ENCODE measurements around the gene PPIP5K2.
"Not testable (repeated sequence)": the region's sequence is repeated elsewhere in the genome, so short reads cannot be mapped to it uniquely, and the experiment has no call there.

Gene PPIP5K2

GRCh38 chr5:103119765-103120606 lies at the start of gene PPIP5K2, which contains the start of gene GIN1:
Gene PPIP5K2, plus strand, starts transcription at chr5:103120301. Its CDS starts 9,289 bp downstream, at chr5:103129590.
Gene GIN1, minus strand, starts transcription at chr5:103120138. Its CDS starts 11,431 bp downstream, at chr5:103108707.
- Histone ChIP-seq H3K27me3 (ENCODE audit: control insufficient read depth in 1 of 2, insufficient read depth in 2 of 2, low read length in 2 of 2) (no peaks in the 10 kb centered on the region), H3K27ac (ENCODE audit: low read depth, low read length) (peak within 1 kb of the TSS; percentile 86), H3K4me3 (ENCODE audit: low read depth in 1 of 2, low read length in 2 of 2) (peak within 1 kb of the TSS; percentile 99), H3K36me3 (ENCODE audit: control insufficient read depth in 1 of 2, insufficient read depth in 2 of 2, low read length in 2 of 2) (no peaks in the 10 kb centered on the region), H3K4me1 (ENCODE audit: control insufficient read depth in 1 of 2, insufficient read depth in 2 of 2, low read length in 2 of 2) (peaks cover 13 to 29% of the 10 kb centered on the region in 2 donors), H3K9me3 (ENCODE audit: control insufficient read depth in 1 of 2, low read length in 2 of 2) (no peaks in the 10 kb centered on the region), H3K9ac (ENCODE audit: low read depth in 1 of 2, low read length in 2 of 2) (peak within 1 kb of the TSS; percentile 97 to 100)

GRCh38 chr5:103073500-103073899 lies 46.6 kb upstream of the PPIP5K2 start:
- not testable (repeated sequence) for H3K9ac ChIP-seq (ENCODE audit: low read depth in 1 of 2, low read length in 2 of 2); H3K4me3 ChIP-seq (ENCODE audit: low read depth in 1 of 2, low read length in 2 of 2); H3K27ac ChIP-seq (ENCODE audit: low read depth, low read length); H3K4me1 ChIP-seq (ENCODE audit: control insufficient read depth in 1 of 2, insufficient read depth in 2 of 2, low read length in 2 of 2); H3K36me3 ChIP-seq (ENCODE audit: control insufficient read depth in 1 of 2, insufficient read depth in 2 of 2, low read length in 2 of 2); H3K27me3 ChIP-seq (ENCODE audit: control insufficient read depth in 1 of 2, insufficient read depth in 2 of 2, low read length in 2 of 2)
- H3K9me3 ChIP-seq (ENCODE audit: control insufficient read depth in 1 of 2, low read length in 2 of 2), result peaks cover 23 to 26% of the 10 kb centered on the region in 2 donors

GRCh38 chr5:103075442-103075841 lies 44.7 kb upstream of the PPIP5K2 start:
- no peaks in the 10 kb centered on the region for H3K36me3 ChIP-seq (ENCODE audit: control insufficient read depth in 1 of 2, insufficient read depth in 2 of 2, low read length in 2 of 2)
- H3K27ac ChIP-seq (ENCODE audit: low read depth, low read length), result no peak overlapping the region
- no peak overlapping the region for H3K9ac ChIP-seq (ENCODE audit: low read depth in 1 of 2, low read length in 2 of 2)
- H3K9me3 ChIP-seq (ENCODE audit: control insufficient read depth in 1 of 2, low read length in 2 of 2), result peaks cover 36 to 42% of the 10 kb centered on the region in 2 donors
- no peak overlapping the region for H3K4me3 ChIP-seq (ENCODE audit: low read depth in 1 of 2, low read length in 2 of 2)
- no peaks in the 10 kb centered on the region for H3K27me3 ChIP-seq (ENCODE audit: control insufficient read depth in 1 of 2, insufficient read depth in 2 of 2, low read length in 2 of 2)
- no peaks in the 10 kb centered on the region for H3K4me1 ChIP-seq (ENCODE audit: control insufficient read depth in 1 of 2, insufficient read depth in 2 of 2, low read length in 2 of 2)

- H3K27me3 ChIP-seq (ENCODE audit: control insufficient read depth in 1 of 2, insufficient read depth in 2 of 2, low read length in 2 of 2), result no peaks in the 10 kb centered on the region
- H3K9me3 ChIP-seq (ENCODE audit: control insufficient read depth in 1 of 2, low read length in 2 of 2), result peaks cover 45 to 54% of the 10 kb centered on the region in 2 donors
- H3K4me3 ChIP-seq (ENCODE audit: low read depth in 1 of 2, low read length in 2 of 2), result no peak overlapping the region
- peaks cover 0 to 3% of the 10 kb centered on the region in 2 donors for H3K36me3 ChIP-seq (ENCODE audit: control insufficient read depth in 1 of 2, insufficient read depth in 2 of 2, low read length in 2 of 2)
- H3K9ac ChIP-seq (ENCODE audit: low read depth in 1 of 2, low read length in 2 of 2), result no peak overlapping the region
- no peak overlapping the region for H3K27ac ChIP-seq (ENCODE audit: low read depth, low read length)
- no peaks in the 10 kb centered on the region for H3K4me1 ChIP-seq (ENCODE audit: control insufficient read depth in 1 of 2, insufficient read depth in 2 of 2, low read length in 2 of 2)
Observed at GRCh38 chr5:103079796-103080195, 40.3 kb upstream of the PPIP5K2 start.

GRCh38 chr5:103086547-103086946 lies 33.6 kb upstream of the PPIP5K2 start:
- no peaks in the 10 kb centered on the region for H3K4me1 ChIP-seq (ENCODE audit: control insufficient read depth in 1 of 2, insufficient read depth in 2 of 2, low read length in 2 of 2)
- peaks cover 10 to 25% of the 10 kb centered on the region in 2 donors for H3K9me3 ChIP-seq (ENCODE audit: control insufficient read depth in 1 of 2, low read length in 2 of 2)
- H3K36me3 ChIP-seq (ENCODE audit: control insufficient read depth in 1 of 2, insufficient read depth in 2 of 2, low read length in 2 of 2), result peaks cover 13 to 16% of the 10 kb centered on the region in 2 donors

GRCh38 chr5:103089272-103089671 lies 30.8 kb upstream of the PPIP5K2 start:
- Histone ChIP-seq H3K36me3 (ENCODE audit: control insufficient read depth in 1 of 2, insufficient read depth in 2 of 2, low read length in 2 of 2) (peaks cover 13 to 24% of the 10 kb centered on the region in 2 donors), H3K27ac (ENCODE audit: low read depth, low read length) (no peak overlapping the region), H3K9me3 (ENCODE audit: control insufficient read depth in 1 of 2, low read length in 2 of 2) (peaks cover 8 to 15% of the 10 kb centered on the region in 2 donors), H3K4me3 (ENCODE audit: low read depth in 1 of 2, low read length in 2 of 2) (no peak overlapping the region), H3K4me1 (ENCODE audit: control insufficient read depth in 1 of 2, insufficient read depth in 2 of 2, low read length in 2 of 2) (no peaks in the 10 kb centered on the region), H3K9ac (ENCODE audit: low read depth in 1 of 2, low read length in 2 of 2) (no peak overlapping the region), H3K27me3 (ENCODE audit: control insufficient read depth in 1 of 2, insufficient read depth in 2 of 2, low read length in 2 of 2) (no peaks in the 10 kb centered on the region)

More at GRCh38 chr5:103086547-103086946, 33.6 kb upstream of the PPIP5K2 start:
- H3K27ac ChIP-seq (ENCODE audit: low read depth, low read length), result no peak overlapping the region
- H3K4me3 ChIP-seq (ENCODE audit: low read depth in 1 of 2, low read length in 2 of 2), result no peak overlapping the region
- no peaks in the 10 kb centered on the region for H3K27me3 ChIP-seq (ENCODE audit: control insufficient read depth in 1 of 2, insufficient read depth in 2 of 2, low read length in 2 of 2)
- no peak overlapping the region for H3K9ac ChIP-seq (ENCODE audit: low read depth in 1 of 2, low read length in 2 of 2)

GRCh38 chr5:103090791-103091190 lies 29.3 kb upstream of the PPIP5K2 start:
- Histone ChIP-seq H3K27ac (ENCODE audit: low read depth, low read length) (no peak overlapping the region), H3K9me3 (ENCODE audit: control insufficient read depth in 1 of 2, low read length in 2 of 2) (peaks cover 0 to 5% of the 10 kb centered on the region in 2 donors), H3K4me1 (ENCODE audit: control insufficient read depth in 1 of 2, insufficient read depth in 2 of 2, low read length in 2 of 2) (no peaks in the 10 kb centered on the region), H3K9ac (ENCODE audit: low read depth in 1 of 2, low read length in 2 of 2) (no peak overlapping the region), H3K4me3 (ENCODE audit: low read depth in 1 of 2, low read length in 2 of 2) (no peak overlapping the region), H3K36me3 (ENCODE audit: control insufficient read depth in 1 of 2, insufficient read depth in 2 of 2, low read length in 2 of 2) (peaks cover 7 to 19% of the 10 kb centered on the region in 2 donors), H3K27me3 (ENCODE audit: control insufficient read depth in 1 of 2, insufficient read depth in 2 of 2, low read length in 2 of 2) (no peaks in the 10 kb centered on the region)

GRCh38 chr5:103092676-103093075 lies 27.4 kb upstream of the PPIP5K2 start:
- H3K9ac ChIP-seq (ENCODE audit: low read depth in 1 of 2, low read length in 2 of 2), result no peak overlapping the region
- H3K4me3 ChIP-seq (ENCODE audit: low read depth in 1 of 2, low read length in 2 of 2), result no peak overlapping the region
- no peaks in the 10 kb centered on the region for H3K9me3 ChIP-seq (ENCODE audit: control insufficient read depth in 1 of 2, low read length in 2 of 2)
- H3K27me3 ChIP-seq (ENCODE audit: control insufficient read depth in 1 of 2, insufficient read depth in 2 of 2, low read length in 2 of 2), result no peaks in the 10 kb centered on the region
- no peaks in the 10 kb centered on the region for H3K4me1 ChIP-seq (ENCODE audit: control insufficient read depth in 1 of 2, insufficient read depth in 2 of 2, low read length in 2 of 2)
- H3K36me3 ChIP-seq (ENCODE audit: control insufficient read depth in 1 of 2, insufficient read depth in 2 of 2, low read length in 2 of 2), result peaks cover 4 to 14% of the 10 kb centered on the region in 2 donors
- H3K27ac ChIP-seq (ENCODE audit: low read depth, low read length), result no peak overlapping the region

GRCh38 chr5:103093727-103094126 lies 26.4 kb upstream of the PPIP5K2 start:
- H3K36me3 ChIP-seq (ENCODE audit: control insufficient read depth in 1 of 2, insufficient read depth in 2 of 2, low read length in 2 of 2), result peaks cover 4 to 11% of the 10 kb centered on the region in 2 donors
- no peaks in the 10 kb centered on the region for H3K4me1 ChIP-seq (ENCODE audit: control insufficient read depth in 1 of 2, insufficient read depth in 2 of 2, low read length in 2 of 2)
- H3K27ac ChIP-seq (ENCODE audit: low read depth, low read length), result no peak overlapping the region
- no peaks in the 10 kb centered on the region for H3K27me3 ChIP-seq (ENCODE audit: control insufficient read depth in 1 of 2, insufficient read depth in 2 of 2, low read length in 2 of 2)
- no peaks in the 10 kb centered on the region for H3K9me3 ChIP-seq (ENCODE audit: control insufficient read depth in 1 of 2, low read length in 2 of 2)
- no peak overlapping the region for H3K4me3 ChIP-seq (ENCODE audit: low read depth in 1 of 2, low read length in 2 of 2)
- no peak overlapping the region for H3K9ac ChIP-seq (ENCODE audit: low read depth in 1 of 2, low read length in 2 of 2)

GRCh38 chr5:103094737-103095136 lies 25.4 kb upstream of the PPIP5K2 start:
- Histone ChIP-seq H3K27me3 (ENCODE audit: control insufficient read depth in 1 of 2, insufficient read depth in 2 of 2, low read length in 2 of 2) (no peaks in the 10 kb centered on the region), H3K36me3 (ENCODE audit: control insufficient read depth in 1 of 2, insufficient read depth in 2 of 2, low read length in 2 of 2) (peaks cover 4 to 11% of the 10 kb centered on the region in 2 donors), H3K4me1 (ENCODE audit: control insufficient read depth in 1 of 2, insufficient read depth in 2 of 2, low read length in 2 of 2) (no peaks in the 10 kb centered on the region), H3K4me3 (ENCODE audit: low read depth in 1 of 2, low read length in 2 of 2) (no peak overlapping the region), H3K27ac (ENCODE audit: low read depth, low read length) (no peak overlapping the region), H3K9ac (ENCODE audit: low read depth in 1 of 2, low read length in 2 of 2) (no peak overlapping the region), H3K9me3 (ENCODE audit: control insufficient read depth in 1 of 2, low read length in 2 of 2) (no peaks in the 10 kb centered on the region)
